ENCODE results near the gene SH2B3. TPM values are rescaled to one million over a fixed set of nuclear protein-coding genes. Genes with fewer than 3 reads are reported as not detected.

The SH2B3 gene
- total and polyA plus RNA-seq, 9 of the 15 experiments (the other 6 are each of a cell fraction or from before 2014, with no cell fraction given): 10.8 to 75.3 (median 37.4) TPM

DNA sequence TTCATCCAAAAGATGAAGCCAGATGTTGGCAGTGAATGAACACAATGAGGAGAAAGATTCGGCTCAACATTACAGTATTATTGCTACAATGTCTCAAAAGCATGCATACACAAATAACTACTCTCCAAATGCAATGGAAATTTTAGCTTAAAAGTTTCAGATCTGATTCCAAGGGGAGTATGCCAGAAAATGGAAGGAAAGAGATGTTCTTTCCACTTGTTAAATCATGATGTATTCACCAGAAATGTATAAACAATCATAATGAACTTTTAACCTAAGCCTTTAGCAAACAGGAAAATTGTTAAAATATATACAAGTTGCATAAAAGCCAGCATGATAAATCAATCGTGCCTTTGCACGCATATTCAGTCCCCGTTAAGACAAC is 62.1 kb downstream of the SH2B3 start:
- Histone ChIP-seq H4K20me1 (replicated peaks; ENCODE audit: control insufficient read depth, insufficient read depth, low read length) (no peaks in the 10 kb centered on the region), H3K9me1 (ENCODE audit: control insufficient read depth, insufficient read depth, low read length) (no peaks in the 10 kb centered on the region), H2AFZ (ENCODE audit: low read depth, low read length) (no peak overlapping the region), H3K27me3 (ENCODE audit: control insufficient read depth in 2 of 2, insufficient read depth in 2 of 2, low read length in 2 of 2) (no peaks in the 10 kb centered on the region), H3K27ac (ENCODE audit: extremely low read depth, low read depth, low read length) (0 out of 3 replicates have a peak overlapping the region, but pooled peaks have one; percentile 5), H3K79me2 (ENCODE audit: control insufficient read depth, insufficient read depth, low read length) (no peaks in the 10 kb centered on the region; the same call in 2 of the 3 replicates), H3K4me3 (no peak overlapping the region), H3K4me2 (ENCODE audit: insufficient read depth, low read length) (no peak overlapping the region), H3K36me3 (ENCODE audit: control insufficient read depth, insufficient read depth, low read length) (peaks cover 80% of the 10 kb centered on the region), H3K9ac (ENCODE audit: insufficient read depth in 1 of 2, low read depth in 2 of 2, low read length in 2 of 2) (no peak overlapping the region), H3K9me3 (replicated peaks; ENCODE audit: control insufficient read depth, insufficient read depth, low read depth, low read length) (no peaks in the 10 kb centered on the region), H3K4me1 (replicated peaks in 1 of 2; ENCODE audit: control insufficient read depth in 2 of 2, insufficient read depth in 2 of 2, low read length in 2 of 2) (peaks cover 0 to 4% of the 10 kb centered on the region in 2 experiments; a peak in 1 of 5 replicates)
- 86% methylated on average over 4 of the region's 4 CpGs for WGBS (ENCODE audit: insufficient coverage, low coverage, missing lambda C conversion rate)
- intact Hi-C loops (cut with micrococcal nuclease) (no loop called here), in situ Hi-C loops (cut with MboI) (no loop called here)
- CTCF ChIA-PET (ENCODE audit: low intra/inter-chr PET ratio): no interaction called here
- DNase-seq (ENCODE audit: extremely low read depth in 1 of 4, low spot score in 3 of 4): no peak
- ATAC-seq: no peak
- POLR2A ChIA-PET: no interaction called here
- no peak for TF ChIP-seq ID3 (CRISPR knock-in tag; IDR thresholded peaks at IDR 0.05)
- no peak for TF ChIP-seq ID3 (tag; IDR thresholded peaks at IDR 0.05)
- TF ChIP-seq MAFF (IDR thresholded peaks at IDR 0.05; ENCODE audit: low read length): no peak
- no peak for TF ChIP-seq UBTF (IDR thresholded peaks at IDR 0.05; ENCODE audit: borderline replicate concordance in 1 of 2, low read depth in 2 of 2, low read length in 2 of 2)
- TF ChIP-seq SRSF1 (IDR thresholded peaks at IDR 0.05; ENCODE audit: low read depth, low read length): no peak
- TF ChIP-seq CLOCK (CRISPR knock-in tag; IDR thresholded peaks at IDR 0.05; ENCODE audit: borderline replicate concordance): no peak
- FAIRE-seq: no peak
- no TSS peak for BruUV-seq (replicated peaks)
